ENCODE results near the gene KDF1.
A peak's percentile ranks its signal among the peaks of the same experiment; 100 is the strongest.

KDF1 gene

GRCh38 chr1:27005166-27005530, 44.9 kb upstream of the KDF1 start:
- POLR2A ChIA-PET, result no interaction called here
- no peaks in the 10 kb centered on the region for H3K36me3 ChIP-seq (ENCODE audit: control insufficient read depth in 4 of 4, insufficient read depth in 4 of 4, low read length in 3 of 4)
- DNase-seq, result no peak
- CTCF ChIA-PET, result interaction anchor here (0.9 to 1.4 kb wide), 4 partner anchors 11 to 93 kb away, joined by 3 to 4 read pairs (median 3); no protein-coding TSS in a partner anchor
- H3K4me1 ChIP-seq (ENCODE audit: control extremely low read depth in 1 of 4, control insufficient read depth in 4 of 4, insufficient read depth in 4 of 4, low read length in 3 of 4), result peaks cover 3 to 36% (median 15%) of the 10 kb centered on the region in 4 experiments
- no peak overlapping the region for H3K4me3 ChIP-seq (ENCODE audit: control insufficient read depth in 1 of 7, extremely low read depth in 1 of 7, insufficient read depth in 4 of 7, low read depth in 2 of 7, low read length in 6 of 7)
- H3K9me3 ChIP-seq (ENCODE audit: control extremely low read depth in 1 of 5, control insufficient read depth in 4 of 5, insufficient read depth in 2 of 5, low read depth in 1 of 5, low read length in 4 of 5), result no peaks in the 10 kb centered on the region
- 100% methylated on average over 2 of the region's 3 CpGs for WGBS (ENCODE audit: insufficient coverage)
- H3K27me3 ChIP-seq (replicated peaks in 2 of 5; ENCODE audit: control insufficient read depth in 4 of 5, insufficient read depth in 5 of 5, low read length in 4 of 5), result no peaks in the 10 kb centered on the region
- H3K27ac ChIP-seq (ENCODE audit: insufficient read depth in 1 of 2, low read depth in 1 of 2, low read length in 2 of 2, poor library complexity in 1 of 2, severe bottlenecking in 2 of 2), result no peak overlapping the region

GRCh38 chr1:27004471-27005165, 44.4 kb upstream of the KDF1 start:
- H3K9me3 ChIP-seq (ENCODE audit: control extremely low read depth in 1 of 5, control insufficient read depth in 4 of 5, insufficient read depth in 2 of 5, low read depth in 1 of 5, low read length in 4 of 5), result no peaks in the 10 kb centered on the region
- no peak overlapping the region for H3K27ac ChIP-seq (ENCODE audit: insufficient read depth in 1 of 2, low read depth in 1 of 2, low read length in 2 of 2, poor library complexity in 1 of 2, severe bottlenecking in 2 of 2)
- no peaks in the 10 kb centered on the region for H3K27me3 ChIP-seq (replicated peaks in 2 of 5; ENCODE audit: control insufficient read depth in 4 of 5, insufficient read depth in 5 of 5, low read length in 4 of 5)
- POLR2A ChIA-PET, result interaction anchor here (0.6 kb wide), 1 partner anchor 462 kb away, joined by 3 read pairs; no protein-coding TSS in a partner anchor
- no peak overlapping the region for H3K4me3 ChIP-seq (ENCODE audit: control insufficient read depth in 1 of 7, extremely low read depth in 1 of 7, insufficient read depth in 4 of 7, low read depth in 2 of 7, low read length in 6 of 7)
- H3K36me3 ChIP-seq (ENCODE audit: control insufficient read depth in 4 of 4, insufficient read depth in 4 of 4, low read length in 3 of 4), result no peaks in the 10 kb centered on the region
- peaks cover 3 to 36% (median 15%) of the 10 kb centered on the region in 4 experiments for H3K4me1 ChIP-seq (ENCODE audit: control extremely low read depth in 1 of 4, control insufficient read depth in 4 of 4, insufficient read depth in 4 of 4, low read length in 3 of 4)
- CTCF ChIA-PET, result interaction anchor here (0.9 to 1.4 kb wide), 5 partner anchors 12 to 93 kb away, joined by 3 to 4 read pairs (median 3); no protein-coding TSS in a partner anchor
- no peak for DNase-seq
- WGBS (ENCODE audit: insufficient coverage), result 100% methylated on average over 10 of the region's 10 CpGs

- WGBS (ENCODE audit: insufficient coverage), result 100% methylated on average over 5 of the region's 7 CpGs
- Histone ChIP-seq H3K27me3 (replicated peaks in 2 of 5; ENCODE audit: control insufficient read depth in 4 of 5, insufficient read depth in 5 of 5, low read length in 4 of 5) (no peaks in the 10 kb centered on the region), H3K4me3 (ENCODE audit: control insufficient read depth in 1 of 7, extremely low read depth in 1 of 7, insufficient read depth in 4 of 7, low read depth in 2 of 7, low read length in 6 of 7) (no peak overlapping the region), H3K27ac (ENCODE audit: insufficient read depth in 1 of 2, low read depth in 1 of 2, low read length in 2 of 2, poor library complexity in 1 of 2, severe bottlenecking in 2 of 2) (no peak overlapping the region), H3K4me1 (ENCODE audit: control extremely low read depth in 1 of 4, control insufficient read depth in 4 of 4, insufficient read depth in 4 of 4, low read length in 3 of 4) (peaks cover 3 to 36% (median 15%) of the 10 kb centered on the region in 4 experiments), H3K36me3 (ENCODE audit: control insufficient read depth in 4 of 4, insufficient read depth in 4 of 4, low read length in 3 of 4) (no peaks in the 10 kb centered on the region), H3K9me3 (ENCODE audit: control extremely low read depth in 1 of 5, control insufficient read depth in 4 of 5, insufficient read depth in 2 of 5, low read depth in 1 of 5, low read length in 4 of 5) (no peaks in the 10 kb centered on the region)
- CTCF ChIA-PET, result interaction anchor here (0.9 to 1.4 kb wide), 5 partner anchors 12 to 94 kb away, joined by 3 to 4 read pairs (median 3); no protein-coding TSS in a partner anchor
- no peak for DNase-seq
- POLR2A ChIA-PET, result interaction anchor here (0.6 kb wide), 1 partner anchor 462 kb away, joined by 3 read pairs; no protein-coding TSS in a partner anchor
These were observed 43.6 kb upstream of the KDF1 start for GRCh38 chr1:27003745-27004470.

- Histone ChIP-seq H3K27ac (ENCODE audit: insufficient read depth in 1 of 2, low read depth in 1 of 2, low read length in 2 of 2, poor library complexity in 1 of 2, severe bottlenecking in 2 of 2) (no peak overlapping the region), H3K27me3 (replicated peaks in 2 of 5; ENCODE audit: control insufficient read depth in 4 of 5, insufficient read depth in 5 of 5, low read length in 4 of 5) (peaks cover 0 to 1% (median 0%) of the 10 kb centered on the region in 5 experiments), H3K36me3 (ENCODE audit: control insufficient read depth in 4 of 4, insufficient read depth in 4 of 4, low read length in 3 of 4) (no peaks in the 10 kb centered on the region), H3K4me1 (ENCODE audit: control extremely low read depth in 1 of 4, control insufficient read depth in 4 of 4, insufficient read depth in 4 of 4, low read length in 3 of 4) (peaks cover 3 to 40% (median 20%) of the 10 kb centered on the region in 4 experiments), H3K9me3 (ENCODE audit: control extremely low read depth in 1 of 5, control insufficient read depth in 4 of 5, insufficient read depth in 2 of 5, low read depth in 1 of 5, low read length in 4 of 5) (no peaks in the 10 kb centered on the region), H3K4me3 (ENCODE audit: control insufficient read depth in 1 of 7, extremely low read depth in 1 of 7, insufficient read depth in 4 of 7, low read depth in 2 of 7, low read length in 6 of 7) (peak overlapping the region in 3 of 7 experiments; percentile 5 to 61 (median 20))
- WGBS (ENCODE audit: insufficient coverage), result 20% methylated on average over 5 of the region's 13 CpGs
- CTCF ChIA-PET, result interaction anchor here (0.6 to 1.8 kb wide), 5 partner anchors 9 to 44 kb away, joined by 3 to 5 read pairs (median 3); no protein-coding TSS in a partner anchor
- POLR2A ChIA-PET, result no interaction called here
- DNase-seq, result peak; percentile 42 to 85 (median 80)
These were observed 41.5 kb upstream of the KDF1 start for GRCh38 chr1:27001570-27002360.

- no peaks in the 10 kb centered on the region for H3K9me3 ChIP-seq (ENCODE audit: control extremely low read depth in 1 of 5, control insufficient read depth in 4 of 5, insufficient read depth in 2 of 5, low read depth in 1 of 5, low read length in 4 of 5)
- WGBS (ENCODE audit: insufficient coverage), result 96% methylated on average over 6 of the region's 8 CpGs
- H3K4me1 ChIP-seq (ENCODE audit: control extremely low read depth in 1 of 4, control insufficient read depth in 4 of 4, insufficient read depth in 4 of 4, low read length in 3 of 4), result peaks cover 3 to 40% (median 20%) of the 10 kb centered on the region in 4 experiments
- H3K4me3 ChIP-seq (ENCODE audit: control insufficient read depth in 1 of 7, extremely low read depth in 1 of 7, insufficient read depth in 4 of 7, low read depth in 2 of 7, low read length in 6 of 7), result no peak overlapping the region
- no peak for DNase-seq
- no peaks in the 10 kb centered on the region for H3K36me3 ChIP-seq (ENCODE audit: control insufficient read depth in 4 of 4, insufficient read depth in 4 of 4, low read length in 3 of 4)
- peaks cover 0 to 9% (median 3%) of the 10 kb centered on the region in 5 experiments for H3K27me3 ChIP-seq (replicated peaks in 2 of 5; ENCODE audit: control insufficient read depth in 4 of 5, insufficient read depth in 5 of 5, low read length in 4 of 5)
- ChIA-PET CTCF (interaction anchor here (0.9 to 7.1 kb wide), 8 partner anchors 9 to 46 kb away, joined by 3 to 61 read pairs (median 4); partner anchors contain the start of gene TENT5B), POLR2A (no interaction called here)
- no peak overlapping the region for H3K27ac ChIP-seq (ENCODE audit: insufficient read depth in 1 of 2, low read depth in 1 of 2, low read length in 2 of 2, poor library complexity in 1 of 2, severe bottlenecking in 2 of 2)
These were observed 40.7 kb upstream of the KDF1 start for GRCh38 chr1:27000817-27001460.

GRCh38 chr1:27000090-27000816, 40.0 kb upstream of the KDF1 start:
- Histone ChIP-seq H3K27ac (ENCODE audit: insufficient read depth in 1 of 2, low read depth in 1 of 2, low read length in 2 of 2, poor library complexity in 1 of 2, severe bottlenecking in 2 of 2) (no peak overlapping the region), H3K27me3 (replicated peaks in 2 of 5; ENCODE audit: control insufficient read depth in 4 of 5, insufficient read depth in 5 of 5, low read length in 4 of 5) (peaks cover 1 to 16% (median 6%) of the 10 kb centered on the region in 5 experiments)
- CTCF ChIA-PET, result interaction anchor here (0.9 to 7.1 kb wide), 7 partner anchors 10 to 97 kb away, joined by 3 to 61 read pairs (median 27); partner anchors contain the start of gene TENT5B

More at GRCh38 chr1:27000090-27000816, 40.0 kb upstream of the KDF1 start:
- DNase-seq, result no peak
- H3K9me3 ChIP-seq (ENCODE audit: control extremely low read depth in 1 of 5, control insufficient read depth in 4 of 5, insufficient read depth in 2 of 5, low read depth in 1 of 5, low read length in 4 of 5), result no peaks in the 10 kb centered on the region
- H3K36me3 ChIP-seq (ENCODE audit: control insufficient read depth in 4 of 4, insufficient read depth in 4 of 4, low read length in 3 of 4), result no peaks in the 10 kb centered on the region
- no peak overlapping the region for H3K4me3 ChIP-seq (ENCODE audit: control insufficient read depth in 1 of 7, extremely low read depth in 1 of 7, insufficient read depth in 4 of 7, low read depth in 2 of 7, low read length in 6 of 7)
- 94% methylated on average over 4 of the region's 9 CpGs for WGBS (ENCODE audit: insufficient coverage)
- POLR2A ChIA-PET, result interaction anchor here (0.5 kb wide), 1 partner anchor 8 kb away, joined by 4 read pairs; no protein-coding TSS in a partner anchor
- peaks cover 3 to 40% (median 20%) of the 10 kb centered on the region in 4 experiments for H3K4me1 ChIP-seq (ENCODE audit: control extremely low read depth in 1 of 4, control insufficient read depth in 4 of 4, insufficient read depth in 4 of 4, low read length in 3 of 4)
